GM12874 (cell line): Measurements from ENCODE around the gene ALAS1.

ENCODE experiments used
- TF ChIP-seq, protein P1 (sequence below): IDR thresholded peaks from 2 replicates; pipeline ENCODE4 v1.5.1; 2011; ENCODE audit warnings: low read depth, mild to moderate bottlenecking, control low read depth, low read length, moderate library complexity; ENCODE audit not compliant: insufficient read depth

Gene ALAS1

DNA sequence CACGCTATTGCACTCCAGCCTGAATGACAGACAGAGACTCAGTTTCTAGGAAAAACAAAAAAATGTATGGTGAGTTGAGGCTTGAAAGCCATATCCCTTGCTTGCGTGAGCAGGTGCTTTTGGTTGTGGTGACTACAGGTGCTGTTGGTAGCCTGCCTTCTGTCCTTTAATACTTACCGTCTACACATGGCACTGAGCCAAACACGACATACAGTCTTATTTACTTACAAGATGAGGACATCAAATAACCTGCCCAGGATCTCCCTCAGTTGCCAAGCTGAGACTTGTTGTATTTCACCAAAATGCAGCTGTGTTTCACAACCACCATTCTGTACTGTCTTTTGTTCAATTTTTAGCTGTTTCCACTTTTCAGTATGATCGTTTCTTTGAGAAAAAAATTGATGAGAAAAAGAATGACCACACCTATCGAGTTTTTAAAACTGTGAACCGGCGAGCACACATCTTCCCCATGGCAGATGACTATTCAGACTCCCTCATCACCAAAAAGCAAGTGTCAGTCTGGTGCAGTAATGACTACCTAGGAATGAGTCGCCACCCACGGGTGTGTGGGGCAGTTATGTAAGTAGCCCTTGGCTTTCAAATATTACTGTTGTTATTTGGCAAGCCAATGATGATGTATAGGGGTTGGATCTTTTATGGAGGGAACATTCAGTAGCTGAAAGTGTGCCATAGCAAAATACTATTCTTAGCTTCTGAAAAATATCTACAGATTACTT is 6.5 kb downstream of the ALAS1 start:
- TF ChIP-seq, protein P1, sequence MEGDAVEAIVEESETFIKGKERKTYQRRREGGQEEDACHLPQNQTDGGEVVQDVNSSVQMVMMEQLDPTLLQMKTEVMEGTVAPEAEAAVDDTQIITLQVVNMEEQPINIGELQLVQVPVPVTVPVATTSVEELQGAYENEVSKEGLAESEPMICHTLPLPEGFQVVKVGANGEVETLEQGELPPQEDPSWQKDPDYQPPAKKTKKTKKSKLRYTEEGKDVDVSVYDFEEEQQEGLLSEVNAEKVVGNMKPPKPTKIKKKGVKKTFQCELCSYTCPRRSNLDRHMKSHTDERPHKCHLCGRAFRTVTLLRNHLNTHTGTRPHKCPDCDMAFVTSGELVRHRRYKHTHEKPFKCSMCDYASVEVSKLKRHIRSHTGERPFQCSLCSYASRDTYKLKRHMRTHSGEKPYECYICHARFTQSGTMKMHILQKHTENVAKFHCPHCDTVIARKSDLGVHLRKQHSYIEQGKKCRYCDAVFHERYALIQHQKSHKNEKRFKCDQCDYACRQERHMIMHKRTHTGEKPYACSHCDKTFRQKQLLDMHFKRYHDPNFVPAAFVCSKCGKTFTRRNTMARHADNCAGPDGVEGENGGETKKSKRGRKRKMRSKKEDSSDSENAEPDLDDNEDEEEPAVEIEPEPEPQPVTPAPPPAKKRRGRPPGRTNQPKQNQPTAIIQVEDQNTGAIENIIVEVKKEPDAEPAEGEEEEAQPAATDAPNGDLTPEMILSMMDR, result no peak

- TF ChIP-seq, protein P1, result no peak
Measured at GRCh38 chr3:52205727-52206372, 7.9 kb downstream of the ALAS1 start.

DNA sequence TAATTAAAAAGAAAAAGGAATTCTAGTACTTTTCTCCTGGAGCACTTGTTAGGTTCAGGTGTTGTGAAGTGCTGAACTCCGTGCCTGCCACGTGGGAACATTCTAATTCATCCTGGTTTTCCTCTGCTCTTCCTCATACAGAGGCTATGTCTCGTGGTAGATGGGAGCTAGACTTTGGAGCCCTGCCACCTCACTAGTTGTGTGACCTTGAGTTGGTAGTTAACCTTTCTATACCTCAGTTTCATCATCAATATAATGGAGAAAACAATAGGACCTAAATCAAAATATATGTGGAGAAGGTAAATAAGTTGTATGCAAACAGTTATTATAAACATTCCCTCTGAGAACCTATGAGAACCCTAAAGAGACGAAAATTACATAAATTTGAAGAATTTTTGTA is 10.6 kb downstream of the ALAS1 start:
- TF ChIP-seq, protein P1, result no peak

DNA sequence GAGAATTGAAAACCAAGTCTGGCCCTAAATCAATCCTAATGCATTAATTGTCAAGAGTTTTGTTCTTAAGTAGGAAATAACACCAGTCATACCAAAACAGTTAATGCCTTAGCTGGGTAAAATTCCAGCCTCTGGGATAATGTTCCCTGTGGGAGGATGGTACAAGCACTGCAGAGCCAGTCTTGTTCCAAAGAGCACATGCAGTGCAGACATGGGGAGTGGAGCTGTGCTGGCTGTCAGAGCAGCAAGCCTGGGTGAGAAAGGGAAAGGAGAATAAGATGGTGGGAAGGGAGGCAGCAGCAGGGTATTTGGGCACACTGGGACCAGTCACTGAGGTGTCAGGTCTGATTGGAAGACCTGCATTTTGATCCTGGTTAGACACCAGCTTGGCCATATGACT is 12.1 kb downstream of the ALAS1 start:
- TF ChIP-seq, protein P1, result no peak

DNA sequence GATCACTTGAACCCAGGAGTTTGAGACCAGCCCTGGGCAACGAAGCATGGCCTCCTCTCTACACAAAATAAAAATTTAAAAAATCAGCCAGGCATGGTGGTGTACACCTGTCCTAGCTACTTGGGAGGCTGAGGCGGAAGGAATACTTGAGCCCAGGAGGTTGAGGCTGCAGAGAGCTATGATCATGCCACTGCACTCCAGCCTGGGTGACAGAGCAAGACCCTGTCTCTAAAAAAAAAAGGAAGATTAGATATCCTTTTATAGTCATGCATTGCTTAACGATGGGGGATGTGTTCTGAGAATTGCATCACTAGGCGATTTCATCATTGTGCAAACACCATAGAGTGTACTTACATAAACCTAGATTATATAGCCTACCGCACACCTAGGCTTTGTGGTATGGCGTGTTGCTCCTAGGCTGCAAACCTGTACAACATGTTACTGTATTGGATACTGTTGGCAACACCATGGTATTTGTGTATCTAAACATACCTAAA is 12.6 kb downstream of the ALAS1 start:
- TF ChIP-seq, protein P1, result no peak

- TF ChIP-seq, protein P1, result no peak
Measured at GRCh38 chr3:52211268-52211891, 13.4 kb downstream of the ALAS1 start.

- TF ChIP-seq, protein P1, result no peak
Measured at GRCh38 chr3:52213005-52213404, 15.0 kb downstream of the ALAS1 start.
